Lower lobe of right lung (tissue), 2 donors: Measurements from ENCODE around the gene ABCG2. TPM values are rescaled to one million over a fixed set of nuclear protein-coding genes. Genes with fewer than 3 reads are reported as not detected.
"Not testable (repeated sequence)": the region's sequence is repeated elsewhere in the genome, so short reads cannot be mapped to it uniquely, and the experiment has no call there.

Source experiments
- ATAC-seq, 2 donors: fragments of 200-7000 bp; cut with Tn5 transposase; one replicate each; pipeline ENCODE4 v1.9.1; 2020 to 2022; ENCODE audit warnings: mild to moderate bottlenecking in 2 of 2, moderate library complexity in 2 of 2
- DNase-seq: peaks from one replicate; pipeline ENCODE4 v3.0.0-alpha.2; 2020
- H3K27ac ChIP-seq: fragments of 200-600 bp; one replicate; pipeline ENCODE4 v1.8.0; 2022
- H3K27me3 ChIP-seq: fragments of 200-600 bp; one replicate; pipeline ENCODE4 v1.8.0; 2022; ENCODE audit warnings: low read depth
- H3K36me3 ChIP-seq: fragments of 200-600 bp; one replicate; pipeline ENCODE4 v1.8.0; 2022; ENCODE audit warnings: mild to moderate bottlenecking
- H3K4me1 ChIP-seq: fragments of 200-600 bp; one replicate; pipeline ENCODE4 v1.8.0; 2022
- H3K4me3 ChIP-seq: fragments of 200-600 bp; one replicate; pipeline ENCODE4 v1.8.0; 2022; ENCODE audit warnings: mild to moderate bottlenecking
- H3K9me3 ChIP-seq: fragments of 200-600 bp; one replicate; pipeline ENCODE4 v1.8.0; 2022
- intact Hi-C: fragments of 100-400 bp; cut with DNase I; formaldehyde crosslinking; loops from one replicate; pipeline ENCODE4 v1.11.0; 2022
- total RNA-seq: library from RNA; stranded (reverse); fragmentation: NEBNext Ultra II Directional; extraction: Animal tissue kit (Norgen Biotek cat#: 25700); gene quantifications from one replicate; pipeline ENCODE4 v1.2.1, GENCODE V29; 2021
- TF ChIP-seq, protein P1 (sequence below): fragments of 200-600 bp; IDR thresholded peaks from one replicate; pipeline ENCODE4 v1.8.0; 2022; ENCODE audit warnings: antibody characterized with exemption, mild to moderate bottlenecking
- donor health status: DM: no; HTN: yes; CAD: no; lungs with severe emphysema.

ABCG2 gene
- total RNA-seq, 1 donor from 2014 or later = 9.1 TPM

- no peaks in the 10 kb centered on the region for H3K4me1 ChIP-seq
- no peak overlapping the region for H3K4me3 ChIP-seq
- H3K27me3 ChIP-seq = no peaks in the 10 kb centered on the region
- H3K9me3 ChIP-seq = no peaks in the 10 kb centered on the region
- TF ChIP-seq, protein P1, sequence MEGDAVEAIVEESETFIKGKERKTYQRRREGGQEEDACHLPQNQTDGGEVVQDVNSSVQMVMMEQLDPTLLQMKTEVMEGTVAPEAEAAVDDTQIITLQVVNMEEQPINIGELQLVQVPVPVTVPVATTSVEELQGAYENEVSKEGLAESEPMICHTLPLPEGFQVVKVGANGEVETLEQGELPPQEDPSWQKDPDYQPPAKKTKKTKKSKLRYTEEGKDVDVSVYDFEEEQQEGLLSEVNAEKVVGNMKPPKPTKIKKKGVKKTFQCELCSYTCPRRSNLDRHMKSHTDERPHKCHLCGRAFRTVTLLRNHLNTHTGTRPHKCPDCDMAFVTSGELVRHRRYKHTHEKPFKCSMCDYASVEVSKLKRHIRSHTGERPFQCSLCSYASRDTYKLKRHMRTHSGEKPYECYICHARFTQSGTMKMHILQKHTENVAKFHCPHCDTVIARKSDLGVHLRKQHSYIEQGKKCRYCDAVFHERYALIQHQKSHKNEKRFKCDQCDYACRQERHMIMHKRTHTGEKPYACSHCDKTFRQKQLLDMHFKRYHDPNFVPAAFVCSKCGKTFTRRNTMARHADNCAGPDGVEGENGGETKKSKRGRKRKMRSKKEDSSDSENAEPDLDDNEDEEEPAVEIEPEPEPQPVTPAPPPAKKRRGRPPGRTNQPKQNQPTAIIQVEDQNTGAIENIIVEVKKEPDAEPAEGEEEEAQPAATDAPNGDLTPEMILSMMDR = no peak
- intact Hi-C loops = no loop called here
- no peaks in the 10 kb centered on the region for H3K36me3 ChIP-seq
- no peak overlapping the region for H3K27ac ChIP-seq
- DNase-seq = no peak
- no peak for ATAC-seq
Observed at GRCh38 chr4:88112856-88113255, 45.6 kb downstream of the ABCG2 start.

- H3K9me3 ChIP-seq = no peaks in the 10 kb centered on the region
- H3K4me1 ChIP-seq = no peaks in the 10 kb centered on the region
- no peak for ATAC-seq
- no peaks in the 10 kb centered on the region for H3K27me3 ChIP-seq
- H3K4me3 ChIP-seq = no peak overlapping the region
- no peak for DNase-seq
- H3K36me3 ChIP-seq = no peaks in the 10 kb centered on the region
- intact Hi-C loops = no loop called here
- TF ChIP-seq, protein P1 = no peak
- no peak overlapping the region for H3K27ac ChIP-seq
Observed at GRCh38 chr4:88110826-88111225, 47.6 kb downstream of the ABCG2 start.

DNA sequence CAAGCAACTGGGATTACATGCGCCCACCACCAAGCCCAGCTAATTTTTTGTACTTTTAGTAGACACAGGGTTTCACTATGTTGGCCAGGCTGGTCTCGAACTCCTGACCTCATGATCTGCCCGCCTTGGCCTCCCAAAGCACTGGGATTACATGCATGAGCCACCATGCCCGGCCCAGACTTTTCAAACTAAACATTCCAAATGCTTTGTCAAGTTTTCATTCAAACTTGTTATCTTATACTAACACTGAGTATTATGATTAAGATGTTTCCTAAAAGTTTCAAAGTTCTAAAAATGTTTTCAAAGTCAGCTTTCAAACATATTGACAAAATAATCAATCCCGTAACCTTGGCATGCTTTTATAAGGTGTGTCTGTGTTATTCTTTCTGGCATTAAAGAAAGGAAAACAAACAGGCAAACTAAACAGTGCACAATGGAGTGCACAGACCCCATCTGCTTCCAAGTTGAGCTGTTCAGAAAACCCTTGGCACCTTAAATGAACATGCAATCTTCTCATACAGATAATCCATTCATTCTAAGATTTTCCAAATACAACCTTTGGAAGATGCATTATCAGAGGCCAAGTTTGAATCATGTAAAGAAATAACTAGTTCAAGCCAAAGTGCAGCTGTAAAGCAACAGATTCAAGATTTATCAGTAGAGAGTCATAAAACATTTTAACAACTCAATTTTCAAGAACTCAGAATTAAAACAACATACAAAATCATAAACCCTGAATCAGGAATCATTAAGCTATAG is 49.1 kb downstream of the ABCG2 start:
- H3K4me3 ChIP-seq = no peak overlapping the region
- H3K9me3 ChIP-seq = no peaks in the 10 kb centered on the region
- no peaks in the 10 kb centered on the region for H3K36me3 ChIP-seq
- no peaks in the 10 kb centered on the region for H3K4me1 ChIP-seq
- H3K27ac ChIP-seq = no peak overlapping the region
- TF ChIP-seq, protein P1 = no peak
- ATAC-seq = no peak
- H3K27me3 ChIP-seq = no peaks in the 10 kb centered on the region
- no peak for DNase-seq
- intact Hi-C loops = no loop called here

DNA sequence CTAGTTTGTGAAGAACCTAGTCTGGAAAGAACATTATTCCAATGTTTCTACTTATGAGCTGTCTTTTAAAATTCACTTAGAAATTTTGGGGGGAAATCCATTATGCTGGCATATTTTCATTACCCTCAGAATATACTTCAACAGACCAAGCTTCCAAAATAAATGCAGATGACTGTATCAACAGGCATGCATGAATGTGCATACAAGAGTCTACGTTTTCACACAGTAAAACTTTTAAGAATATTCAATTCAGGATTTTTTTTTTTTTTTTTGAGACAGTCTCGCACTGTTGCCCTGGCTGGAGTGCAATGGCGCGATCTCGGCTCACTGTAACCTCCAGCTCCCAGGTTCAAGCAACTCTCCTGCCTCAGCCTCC is 49.7 kb downstream of the ABCG2 start:
- TF ChIP-seq, protein P1 = no peak
- intact Hi-C loops = no loop called here
- H3K36me3 ChIP-seq = no peaks in the 10 kb centered on the region
- no peak overlapping the region for H3K27ac ChIP-seq
- no peak for DNase-seq
- ATAC-seq = no peak
- no peaks in the 10 kb centered on the region for H3K4me1 ChIP-seq
- no peaks in the 10 kb centered on the region for H3K9me3 ChIP-seq
- H3K27me3 ChIP-seq = no peaks in the 10 kb centered on the region
- no peak overlapping the region for H3K4me3 ChIP-seq

GRCh38 chr4:88108108-88108465 is 50.4 kb downstream of the ABCG2 start:
- H3K9me3 ChIP-seq, H3K4me1 ChIP-seq, H3K36me3 ChIP-seq, DNase-seq, H3K27me3 ChIP-seq, ATAC-seq, H3K27ac ChIP-seq, intact Hi-C loops, H3K4me3 ChIP-seq: not testable (repeated sequence)

DNA sequence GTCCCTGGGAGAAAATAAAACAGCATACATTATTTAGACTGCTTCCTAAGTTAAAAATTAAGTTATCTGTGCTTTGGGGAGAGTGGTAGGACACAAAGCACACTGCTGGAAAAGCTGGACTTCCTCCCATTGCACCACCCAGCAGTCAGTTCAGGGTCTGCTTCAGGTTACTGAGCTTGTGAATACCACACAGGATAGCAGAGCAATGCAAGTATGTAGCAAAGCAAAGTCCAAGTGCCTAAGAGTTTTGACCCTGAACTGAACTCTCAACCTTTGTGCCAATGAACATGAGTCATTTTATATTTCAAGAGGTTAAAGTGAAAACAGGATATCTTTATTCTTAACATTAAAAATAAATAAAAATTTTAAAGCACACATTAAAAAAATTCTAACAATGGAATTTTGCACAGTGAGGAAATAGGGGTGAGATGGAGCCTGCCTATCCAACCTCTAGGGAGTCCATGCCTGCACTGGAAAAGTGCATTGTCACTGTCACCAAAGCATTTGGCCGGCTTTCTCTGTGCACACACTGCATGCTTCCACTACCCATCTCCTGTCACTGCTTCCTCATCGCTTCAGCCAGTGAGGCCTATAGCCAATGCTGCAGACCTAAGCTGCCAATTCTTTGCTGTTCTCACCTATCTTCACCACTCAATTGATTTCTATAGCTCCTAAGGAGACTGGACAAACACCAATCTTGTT is 50.9 kb downstream of the ABCG2 start:
- ATAC-seq (peak; percentile 39 to 66), DNase-seq (no peak)
- TF ChIP-seq, protein P1 = no peak
- H3K4me1 ChIP-seq = no peaks in the 10 kb centered on the region
- H3K27ac ChIP-seq = no peak overlapping the region
- no peak overlapping the region for H3K4me3 ChIP-seq
- H3K36me3 ChIP-seq = no peaks in the 10 kb centered on the region
- intact Hi-C loops = no loop called here
- no peaks in the 10 kb centered on the region for H3K27me3 ChIP-seq
- H3K9me3 ChIP-seq = no peaks in the 10 kb centered on the region
